Suprapubic skin (tissue), 4 donors: ENCODE data around the gene PAXX. TPM values are rescaled to one million over a fixed set of nuclear protein-coding genes. Genes with fewer than 3 reads are reported as not detected.
"Not testable (repeated sequence)": the region's sequence is repeated elsewhere in the genome, so short reads cannot be mapped to it uniquely, and the experiment has no call there.

Experiments used
- DNase-seq, 2 donors: peaks; one replicate each; pipeline ENCODE4 v3.0.0-alpha.2; 2019; ENCODE audit warnings: low spot score in 2 of 2
- H3K27ac ChIP-seq: fragments of 200-600 bp; sonication (generic); one replicate; pipeline ENCODE4 v1.5.1; 2019
- H3K27me3 ChIP-seq: fragments of 200-600 bp; sonication (generic); one replicate; pipeline ENCODE4 v1.5.1; 2019
- H3K36me3 ChIP-seq: fragments of 200-600 bp; sonication (generic); one replicate; pipeline ENCODE4 v1.5.1; 2019
- H3K4me1 ChIP-seq: fragments of 200-600 bp; sonication (generic); one replicate; pipeline ENCODE4 v1.5.1; 2019
- H3K4me3 ChIP-seq: fragments of 200-600 bp; sonication (generic); one replicate; pipeline ENCODE4 v1.5.1; 2019; ENCODE audit warnings: mild to moderate bottlenecking
- H3K9me3 ChIP-seq: fragments of 200-600 bp; sonication (generic); one replicate; pipeline ENCODE4 v1.5.1; 2019
- CTCF ChIP-seq, 2 donors: fragments of 200-600 bp in 1 of 2; fragments of 450-650 bp in 1 of 2; sonication (generic) in 1 of 2; IDR thresholded peaks; one replicate each; pipeline ENCODE4 v1.5.1; 2016 to 2019; ENCODE audit warnings: antibody characterized with exemption in 2 of 2, mild to moderate bottlenecking in 1 of 2, moderate library complexity in 1 of 2
- EP300 ChIP-seq: sonication (generic); formaldehyde crosslinking; IDR thresholded peaks from one replicate; pipeline ENCODE4 v1.6.1; 2017; ENCODE audit warnings: antibody characterized with exemption
- POLR2A ChIP-seq, 2 donors: fragments of 450-650 bp; IDR thresholded peaks; one replicate each; pipeline ENCODE4 v1.6.1; 2017; ENCODE audit warnings: antibody characterized with exemption in 2 of 2, mild to moderate bottlenecking in 2 of 2, moderate library complexity in 2 of 2
- POLR2AphosphoS5 ChIP-seq, 3 donors: sonication (generic); formaldehyde crosslinking; IDR thresholded peaks; one replicate each; pipeline ENCODE4 v1.6.1; 2017; ENCODE audit warnings: antibody characterized with exemption in 3 of 3
- WGBS: methylation state at CpG from one replicate; pipeline ENCODE4 v1.1.5; 2018; 5-methylcytosine and 5-hydroxymethylcytosine counted together
- total RNA-seq, 4 donors: library from RNA; depleted of rRNA; stranded (reverse); fragments of >200 nt; gene quantifications; one replicate each; pipeline ENCODE4 v1.1.0, GENCODE V29; 2016

The PAXX gene
- total RNA-seq, 4 donors from 2014 or later = 43.2 to 68.6 (median 61.5) TPM

- not testable (repeated sequence) for H3K9me3 ChIP-seq, H3K4me3 ChIP-seq, H3K27ac ChIP-seq, H3K27me3 ChIP-seq, H3K4me1 ChIP-seq, DNase-seq
- 34% methylated on average over 14 of the region's 17 CpGs for WGBS
- H3K36me3 ChIP-seq = peaks cover 18% of the 10 kb centered on the region
- peak in 1 of 2 donors; percentile 43 for TF ChIP-seq CTCF (IDR thresholded peaks at IDR 0.05)
Measured at GRCh38 chr9:137004285-137004684, 12.1 kb downstream of the PAXX start.

DNA sequence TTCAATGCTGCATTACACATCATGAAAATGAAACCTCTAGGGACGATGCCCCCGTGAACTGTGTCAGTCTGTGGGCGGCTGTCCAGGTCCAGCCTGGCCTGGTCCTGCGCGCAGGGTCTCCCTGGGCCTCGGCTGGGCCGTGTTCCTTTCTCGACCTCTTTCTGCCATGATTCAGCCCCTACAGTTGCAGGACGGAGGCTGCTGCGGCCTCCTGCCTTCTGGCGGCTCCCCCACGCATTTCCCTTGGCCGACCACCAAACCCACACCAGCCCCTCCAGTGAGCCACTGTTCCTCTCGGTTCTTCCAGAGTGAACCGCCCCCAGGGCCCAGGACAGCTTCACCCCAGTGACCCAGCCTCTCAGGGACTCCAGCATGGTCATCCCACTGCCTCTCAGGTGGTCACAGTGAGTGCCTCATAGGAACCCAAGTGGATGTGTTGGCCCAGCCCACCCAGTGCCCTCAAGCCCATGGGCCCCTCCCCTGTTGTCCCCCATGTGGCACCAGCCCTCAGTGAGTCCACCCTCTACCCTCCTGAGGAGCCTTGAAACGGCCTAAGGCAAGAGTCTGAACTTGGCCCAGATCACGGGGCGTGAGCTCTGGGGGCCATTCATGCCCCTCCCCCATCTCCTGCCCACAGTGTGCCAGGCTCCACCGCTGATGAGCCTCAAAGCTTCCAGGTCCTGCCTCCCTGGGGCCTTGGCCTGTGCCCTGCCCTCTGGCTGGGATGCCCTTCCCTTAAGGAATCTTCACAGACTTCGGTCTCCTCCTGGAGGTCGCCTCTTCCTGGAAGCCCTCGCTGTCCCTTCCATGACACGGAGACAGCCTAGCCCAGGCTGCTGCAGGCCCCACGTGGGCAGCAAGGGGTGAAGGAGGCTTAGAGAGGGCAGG lies 14.1 kb downstream of the PAXX start:
- Histone ChIP-seq H3K27ac (no peak overlapping the region), H3K4me1 (no peaks in the 10 kb centered on the region), H3K36me3 (peaks cover 36% of the 10 kb centered on the region), H3K27me3 (no peaks in the 10 kb centered on the region), H3K9me3 (no peaks in the 10 kb centered on the region), H3K4me3 (no peak overlapping the region)
- no peak for TF ChIP-seq POLR2A (IDR thresholded peaks at IDR 0.05)
- no peak for TF ChIP-seq POLR2AphosphoS5 (IDR thresholded peaks at IDR 0.05)
- no peak for TF ChIP-seq CTCF (IDR thresholded peaks at IDR 0.05)
- TF ChIP-seq EP300 = no peak
- WGBS = 76% methylated on average over 23 of the region's 24 CpGs
- no peak for DNase-seq

- no peak for DNase-seq
- no peak for TF ChIP-seq CTCF (IDR thresholded peaks at IDR 0.05)
- no peak for TF ChIP-seq POLR2AphosphoS5 (IDR thresholded peaks at IDR 0.05)
- TF ChIP-seq POLR2A (IDR thresholded peaks at IDR 0.05) = no peak
- no peak for TF ChIP-seq EP300
Measured at GRCh38 chr9:137007108-137007815, 15.0 kb downstream of the PAXX start.

DNA sequence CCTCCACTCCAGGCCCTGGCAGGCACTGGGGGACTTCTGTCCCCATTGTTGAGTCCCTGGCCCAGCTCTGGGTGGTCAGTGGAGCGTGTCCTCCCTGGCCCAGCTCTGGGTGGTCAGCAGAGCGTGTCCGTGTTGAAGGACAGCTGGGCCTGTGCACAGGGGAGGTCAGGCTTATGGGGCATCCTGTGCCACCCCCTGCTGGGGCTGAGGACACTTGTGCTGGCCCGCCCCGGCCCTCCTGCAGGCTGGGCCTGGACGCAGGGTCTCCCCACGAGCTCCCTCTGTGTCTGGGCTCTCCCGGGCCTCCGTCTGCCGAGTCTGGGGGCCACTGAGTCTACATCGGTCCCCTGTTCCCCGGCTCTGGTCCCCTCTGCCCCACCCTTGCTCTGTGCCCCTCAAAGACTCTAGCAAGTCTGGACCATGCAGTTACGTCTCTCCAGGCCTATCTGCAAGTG lies 15.6 kb downstream of the PAXX start:
- no peaks in the 10 kb centered on the region for H3K27me3 ChIP-seq
- H3K4me1 ChIP-seq = no peaks in the 10 kb centered on the region
- no peak for DNase-seq
- 90% methylated on average over 2 of the region's 13 CpGs for WGBS
- H3K4me3 ChIP-seq = no peak overlapping the region
- H3K9me3 ChIP-seq = no peaks in the 10 kb centered on the region
- H3K27ac ChIP-seq = no peak overlapping the region
- TF ChIP-seq POLR2AphosphoS5 (IDR thresholded peaks at IDR 0.05) = no peak
- H3K36me3 ChIP-seq = peaks cover 50% of the 10 kb centered on the region

More at GRCh38 chr9:137007108-137007815, 15.0 kb downstream of the PAXX start:
- whole genome bisulfite sequencing = 84% methylated on average over 13 of the region's 30 CpGs
- Histone ChIP-seq H3K9me3 (no peaks in the 10 kb centered on the region), H3K4me1 (no peaks in the 10 kb centered on the region), H3K36me3 (peaks cover 45% of the 10 kb centered on the region), H3K27ac (no peak overlapping the region), H3K4me3 (no peak overlapping the region), H3K27me3 (no peaks in the 10 kb centered on the region)

GRCh38 chr9:137008312-137008711 lies 16.1 kb downstream of the PAXX start:
- DNase-seq = no peak
- Histone ChIP-seq H3K27me3 (no peaks in the 10 kb centered on the region), H3K9me3 (no peaks in the 10 kb centered on the region), H3K4me3 (no peak overlapping the region), H3K27ac (no peak overlapping the region), H3K36me3 (peaks cover 55% of the 10 kb centered on the region), H3K4me1 (no peaks in the 10 kb centered on the region)
- no peak for TF ChIP-seq CTCF (IDR thresholded peaks at IDR 0.05)
- 85% methylated on average over 17 of the region's 22 CpGs for WGBS
